Right cardiac atrium (tissue), 5 donors: ENCODE results near the gene TLX3. TPM values are rescaled to one million over a fixed set of nuclear protein-coding genes. Genes with fewer than 3 reads are reported as not detected.

Experiments
- ATAC-seq, 2 donors: fragments of 200-7000 bp; cut with Tn5 transposase; one replicate each; pipeline versions ENCODE4 v1.8.0 to v1.9.1; 2020; ENCODE audit warnings: moderate library complexity in 2 of 2, mild to moderate bottlenecking in 1 of 2
- DNase-seq, 3 donors: peaks; one replicate each; pipeline ENCODE4 v3.0.0-alpha.2; 2020
- H3K27ac ChIP-seq: one replicate; pipeline ENCODE4 v1.5.1; 2013; ENCODE audit warnings: mild to moderate bottlenecking, low read length, control low read depth, moderate library complexity
- H3K27me3 ChIP-seq: one replicate; pipeline ENCODE4 v1.6.1; 2013; ENCODE audit not compliant: control insufficient read depth, insufficient read depth
- H3K4me1 ChIP-seq: one replicate; pipeline ENCODE4 v1.6.1; 2013; ENCODE audit warnings: low read length; ENCODE audit not compliant: control insufficient read depth, insufficient read depth
- H3K4me3 ChIP-seq: one replicate; pipeline ENCODE4 v1.5.1; 2013; ENCODE audit warnings: low read length, control low read depth
- H3K9me3 ChIP-seq: one replicate; pipeline ENCODE4 v1.6.1; 2013; ENCODE audit warnings: low read length; ENCODE audit not compliant: control insufficient read depth
- WGBS: extraction: QIAGEN DNeasy Blood & Tissue Kit; methylation state at CpG from one replicate; pipeline ENCODE4 v1.1.7; 2013; 5-methylcytosine and 5-hydroxymethylcytosine counted together
- intact Hi-C, 4 donors: fragments of 100-400 bp; cut with DNase I; formaldehyde crosslinking; loops; one replicate each; pipeline versions ENCODE4 v1.11.0 to v1.14.0; 2022 to 2023
- long read RNA-seq, 4 donors: library from polyadenylated mRNA; unstranded; transcript quantifications; one replicate each; pipeline ENCODE4 v2.0.0, GENCODE V29; 2020 to 2021
- polyA plus RNA-seq: library from polyadenylated mRNA; stranded (reverse); fragments of 200-250 nt; gene quantifications from one replicate; pipeline ENCODE4 v1.2.3, GENCODE V29; 2013
- total RNA-seq, 4 donors: library from RNA; stranded (reverse); fragmentation: NEBNext Ultra II Directional; extraction: Animal tissue kit (Norgen Biotek cat#: 25700); gene quantifications; one replicate each; pipeline ENCODE4 v1.2.1, GENCODE V29; 2021
- donor health status: healthy with polysubstance abuse.
- donor health status: DM: no; HTN: yes; CAD: no.
- donor health status: DM: no; HTN: no; CAD: no.
- donor health status: DM: no; HTN: yes; CAD: no; lungs with severe emphysema.
- donor health status: DM: yes; HTN: yes; CAD: no.

The TLX3 gene
- total RNA-seq, result not detected
- polyA plus RNA-seq, result not detected
- long read RNA-seq, donor 1, result 0 reads
- long read RNA-seq, donor 2, result 0 reads
- long read RNA-seq, donor 3, result 0 reads
- long read RNA-seq, donor 4, result 0 reads

DNA sequence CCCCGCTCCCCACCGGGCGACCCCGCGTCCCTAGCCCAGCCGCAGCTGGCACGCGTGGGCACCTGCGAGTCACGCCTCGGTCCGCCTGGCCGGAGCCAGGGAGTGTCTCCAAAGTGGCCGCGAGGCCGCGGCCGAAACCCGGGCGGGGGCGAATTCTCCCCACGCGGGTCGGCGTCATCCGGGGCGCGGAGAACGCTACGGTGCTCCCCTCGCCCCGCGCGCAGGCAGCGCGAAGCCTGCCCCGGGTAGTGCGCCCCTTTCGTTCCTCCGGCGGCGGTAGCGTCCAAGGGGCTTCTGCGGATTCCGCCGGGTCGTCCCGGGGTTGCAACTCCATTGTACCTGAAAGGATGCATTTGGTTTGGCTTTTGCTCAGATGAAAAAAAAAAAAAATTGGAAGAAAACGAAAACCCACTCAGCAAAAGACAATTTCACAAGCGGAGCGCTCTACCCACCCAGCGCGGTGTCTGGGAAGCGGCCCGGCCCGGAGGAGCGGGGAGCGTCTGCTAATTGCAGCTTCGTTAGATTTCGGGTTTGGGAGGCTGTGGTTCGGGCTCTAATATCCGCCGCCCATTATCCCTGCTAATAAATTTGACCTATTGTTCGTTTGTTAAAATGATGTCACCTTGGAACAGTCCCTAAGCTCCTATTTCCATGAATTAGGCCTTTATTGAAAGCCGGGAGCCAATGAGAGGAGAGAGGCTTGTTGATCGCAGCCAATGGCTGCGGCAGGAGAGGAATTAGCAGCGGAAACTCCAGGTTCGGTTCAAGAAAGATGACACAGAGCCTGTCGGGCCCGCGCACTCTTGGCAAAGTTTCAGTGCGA, at the start of gene TLX3:
Gene TLX3, plus strand, starts transcription at position 796 of the 823 bp plus-strand sequence. CDS start 118 bp downstream, outside the sequence.
- H3K4me1 ChIP-seq, result peaks cover 3% of the 10 kb centered on the region
- H3K27me3 ChIP-seq, result no peaks in the 10 kb centered on the region
- intact Hi-C loops, result no loop called here
- no peak within 1 kb of the TSS for H3K27ac ChIP-seq
- no peaks in the 10 kb centered on the region for H3K9me3 ChIP-seq
- DNase-seq, result no peak
- ATAC-seq, result no peak
- 5% methylated on average over 73 of the region's 73 CpGs for WGBS
- no peak within 1 kb of the TSS for H3K4me3 ChIP-seq

DNA sequence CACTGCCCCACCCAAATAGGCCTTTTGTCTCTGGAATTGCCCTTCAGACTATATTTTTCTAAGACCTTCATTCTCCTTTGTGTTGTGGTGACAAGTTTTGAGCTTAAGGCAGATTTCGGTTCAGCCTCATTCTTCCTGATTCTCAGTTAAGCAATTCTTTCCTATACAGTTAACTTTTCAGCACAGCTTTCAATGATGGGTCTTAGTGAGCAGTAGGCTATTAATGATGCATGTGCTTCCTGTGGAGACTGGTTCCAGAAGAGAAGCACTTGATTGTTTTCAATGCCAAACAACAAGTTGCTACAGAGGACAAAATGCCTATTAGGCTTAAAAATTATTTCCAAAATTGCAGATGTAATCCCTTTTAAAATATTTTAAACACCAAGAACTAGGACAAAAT, 47.7 kb upstream of the TLX3 start:
- ATAC-seq (no peak), DNase-seq (no peak)
- Histone ChIP-seq H3K27ac (no peak overlapping the region), H3K27me3 (no peaks in the 10 kb centered on the region), H3K9me3 (no peaks in the 10 kb centered on the region), H3K4me3 (no peak overlapping the region), H3K4me1 (no peaks in the 10 kb centered on the region)
- intact Hi-C loops, result no loop called here
- 81% methylated on average over 1 of the region's 1 CpG for WGBS

DNA sequence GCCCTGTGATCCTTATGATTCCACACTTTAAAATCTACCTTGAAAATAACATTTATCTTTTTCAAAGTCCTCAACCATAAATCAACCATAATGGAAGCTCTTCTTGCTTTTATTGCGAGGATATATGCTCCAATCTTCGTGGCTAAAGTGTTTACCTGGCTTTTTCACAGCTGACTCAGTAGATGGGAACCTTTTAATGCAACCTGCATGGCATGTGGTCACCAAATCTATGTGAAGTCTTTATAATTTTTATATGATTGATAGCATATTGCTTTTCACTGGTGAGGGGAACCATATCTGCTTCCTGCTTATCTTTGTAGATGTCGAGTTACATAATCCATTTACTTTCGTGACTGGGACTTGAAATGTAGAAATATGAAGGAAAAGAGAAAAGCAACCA, 47.1 kb upstream of the TLX3 start:
- no peaks in the 10 kb centered on the region for H3K4me1 ChIP-seq
- 90% methylated on average over 4 of the region's 4 CpGs for WGBS
- DNase-seq, result no peak

DNA sequence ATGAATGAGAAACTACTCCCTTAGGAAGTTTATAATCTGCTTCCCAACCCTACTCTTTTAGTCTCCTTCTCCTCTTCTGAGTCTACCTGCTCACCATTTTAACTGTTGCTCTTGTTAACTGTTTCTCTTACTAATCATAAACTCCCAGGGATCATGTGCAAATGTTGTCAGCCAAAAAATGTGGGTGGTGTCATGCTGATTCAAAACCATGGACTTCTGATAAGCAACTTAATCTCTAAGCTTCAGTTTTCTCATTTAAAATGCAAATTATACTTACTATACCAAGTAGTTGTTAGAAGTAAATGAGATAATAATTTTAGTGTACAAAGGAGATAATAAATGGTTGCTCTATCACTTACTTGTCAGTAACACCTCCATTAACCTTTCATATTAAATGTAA, 45.9 kb upstream of the TLX3 start:
- Histone ChIP-seq H3K4me1 (no peaks in the 10 kb centered on the region), H3K4me3 (no peak overlapping the region), H3K27me3 (no peaks in the 10 kb centered on the region), H3K27ac (no peak overlapping the region), H3K9me3 (no peaks in the 10 kb centered on the region)
- intact Hi-C loops, result no loop called here
- DNase-seq, result no peak
- no peak for ATAC-seq

More for the DNA sequence above, 47.1 kb upstream of the TLX3 start:
- Histone ChIP-seq H3K27me3 (no peaks in the 10 kb centered on the region), H3K9me3 (no peaks in the 10 kb centered on the region), H3K27ac (no peak overlapping the region), H3K4me3 (no peak overlapping the region)
- intact Hi-C loops, result no loop called here
- no peak for ATAC-seq

DNA sequence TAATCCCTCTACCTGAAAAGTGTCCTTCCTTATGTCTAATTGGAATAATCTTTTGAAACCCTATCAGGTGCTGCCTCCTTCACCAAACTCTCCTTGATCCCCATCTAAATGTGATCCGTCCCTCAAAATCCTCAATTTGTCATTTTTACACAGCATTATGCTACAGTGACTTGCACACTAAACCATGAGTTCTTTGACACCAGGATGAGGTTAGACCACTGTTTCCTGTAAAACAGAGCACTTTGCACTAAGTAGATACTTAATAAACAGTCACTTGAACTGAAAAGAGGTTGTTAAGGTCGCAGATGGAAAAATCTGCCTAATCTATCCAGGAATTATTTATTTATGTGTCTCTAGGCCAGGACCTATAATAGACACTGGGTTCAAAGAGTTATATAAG, 44.2 kb upstream of the TLX3 start:
- intact Hi-C loops, result no loop called here
- no peak overlapping the region for H3K27ac ChIP-seq

DNA sequence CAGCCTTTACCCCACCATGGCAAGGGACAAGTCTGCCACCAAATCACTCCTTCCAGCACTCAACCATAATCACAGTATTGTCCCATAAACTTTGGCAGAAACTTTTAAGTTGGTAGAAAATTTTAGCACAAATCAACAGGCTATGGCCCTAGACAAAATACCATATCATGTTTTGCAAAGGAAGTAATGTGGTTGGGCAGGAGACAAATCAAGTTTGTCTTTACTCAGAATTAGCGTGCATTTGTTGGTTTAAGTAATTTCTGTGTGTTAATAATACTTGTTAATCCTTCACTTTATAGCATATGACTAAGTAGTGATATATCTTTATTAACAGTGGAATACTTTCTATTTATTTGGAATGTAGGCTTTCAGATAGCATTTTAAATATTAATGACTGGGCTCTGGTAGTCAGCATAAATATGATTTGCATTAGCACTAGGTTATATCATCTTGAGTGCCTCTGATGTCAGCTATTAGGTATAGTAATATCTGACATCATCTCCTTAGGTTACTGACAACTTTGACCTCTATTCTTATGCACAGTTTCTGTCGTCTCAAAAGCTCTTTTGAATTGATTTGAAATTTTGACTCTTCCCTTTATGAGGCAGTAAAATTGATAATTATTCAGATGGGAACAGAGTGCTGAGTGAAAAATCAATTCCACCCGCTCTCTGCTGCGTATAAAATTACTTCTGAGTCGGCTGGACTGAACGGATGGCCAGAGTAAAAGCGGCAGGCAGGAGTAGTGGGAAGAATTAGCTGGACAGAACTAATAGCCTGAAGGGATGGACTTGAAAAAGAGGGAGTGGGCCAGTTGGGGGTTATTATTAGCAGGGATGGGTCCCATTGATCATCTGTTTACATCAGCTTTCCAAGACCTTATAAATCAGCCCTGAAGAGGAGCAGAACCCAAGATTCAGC, 40.1 kb upstream of the TLX3 start:
- intact Hi-C loops, result no loop called here
- H3K9me3 ChIP-seq, result no peaks in the 10 kb centered on the region
- no peaks in the 10 kb centered on the region for H3K27me3 ChIP-seq
- no peak overlapping the region for H3K27ac ChIP-seq
- ATAC-seq (no peak), DNase-seq (no peak)
- H3K4me1 ChIP-seq, result no peaks in the 10 kb centered on the region
- WGBS, result 82% methylated on average over 7 of the region's 7 CpGs
- no peak overlapping the region for H3K4me3 ChIP-seq

More for the DNA sequence above, 44.2 kb upstream of the TLX3 start:
- Histone ChIP-seq H3K27me3 (no peaks in the 10 kb centered on the region), H3K4me3 (no peak overlapping the region), H3K9me3 (no peaks in the 10 kb centered on the region), H3K4me1 (no peaks in the 10 kb centered on the region)
- DNase-seq, result no peak
- no peak for ATAC-seq
- WGBS, result 87% methylated on average over 2 of the region's 2 CpGs

DNA sequence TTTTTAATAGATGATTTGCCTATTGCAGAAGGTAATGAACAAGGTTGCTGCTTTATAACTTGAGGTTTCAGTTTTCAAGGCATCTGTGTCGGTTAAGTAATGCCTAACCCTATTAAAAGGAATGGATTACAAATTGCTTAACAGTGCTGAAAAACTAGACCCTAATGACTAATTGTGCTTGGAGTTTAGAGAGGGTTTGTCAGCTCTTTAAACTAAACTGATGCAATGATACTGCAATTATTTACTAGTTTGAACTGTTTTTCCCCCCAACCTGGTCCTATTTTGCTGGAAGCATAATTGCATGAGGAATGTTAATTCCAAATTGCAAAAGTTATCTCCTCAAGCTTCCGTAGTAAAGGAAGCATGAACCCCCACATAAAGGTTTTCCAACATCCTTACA, 39.3 kb upstream of the TLX3 start:
- ATAC-seq, result no peak

DNA sequence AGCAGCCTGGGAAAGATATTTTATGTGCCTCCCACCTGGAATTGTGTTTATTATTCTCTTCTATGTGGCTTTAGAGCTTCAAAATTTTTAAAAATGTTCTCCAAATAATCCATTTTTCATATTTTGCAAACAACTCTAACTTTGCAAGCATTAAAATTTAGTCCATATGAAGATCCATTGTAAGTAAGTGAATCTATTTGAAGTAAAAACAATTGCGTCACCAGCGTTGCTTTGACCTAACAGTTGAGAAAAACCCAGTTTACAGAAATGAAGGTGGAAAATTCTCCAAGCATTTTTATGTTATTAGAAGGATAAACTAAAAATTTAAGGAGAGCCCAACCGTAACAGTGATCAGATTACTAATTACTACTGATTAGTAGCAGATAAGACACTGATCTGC, 38.9 kb upstream of the TLX3 start:
- DNase-seq (no peak), ATAC-seq (no peak)
- intact Hi-C loops, result no loop called here
- H3K4me3 ChIP-seq, result no peak overlapping the region
- H3K4me1 ChIP-seq, result no peaks in the 10 kb centered on the region
- WGBS, result 92% methylated on average over 3 of the region's 3 CpGs
- H3K9me3 ChIP-seq, result no peaks in the 10 kb centered on the region
- no peaks in the 10 kb centered on the region for H3K27me3 ChIP-seq
- H3K27ac ChIP-seq, result no peak overlapping the region

More for the DNA sequence above, 39.3 kb upstream of the TLX3 start:
- H3K27ac ChIP-seq, result no peak overlapping the region
- intact Hi-C loops, result no loop called here
- 83% methylated on average over 2 of the region's 2 CpGs for WGBS
- no peaks in the 10 kb centered on the region for H3K27me3 ChIP-seq
- H3K4me1 ChIP-seq, result no peaks in the 10 kb centered on the region
- DNase-seq, result no peak
- H3K4me3 ChIP-seq, result no peak overlapping the region
- H3K9me3 ChIP-seq, result no peaks in the 10 kb centered on the region

DNA sequence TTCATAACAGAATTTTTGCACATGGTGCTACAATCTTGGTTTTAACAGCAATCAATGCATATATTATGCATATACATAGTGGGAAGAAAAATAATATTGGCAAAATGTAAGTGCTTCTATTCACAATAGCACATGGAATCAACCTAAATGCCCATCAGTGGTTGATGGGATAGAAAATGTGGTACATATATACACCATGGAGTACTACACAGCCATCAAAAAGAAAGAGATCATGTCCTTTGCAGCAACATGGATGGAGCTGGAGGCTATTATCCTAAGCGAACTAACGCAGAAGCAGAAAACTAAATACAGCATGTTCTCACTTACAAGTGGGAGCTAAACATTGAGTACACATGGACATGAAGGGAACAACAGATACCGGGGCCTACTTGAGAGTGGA, 37.2 kb upstream of the TLX3 start:
- Histone ChIP-seq H3K27me3 (no peaks in the 10 kb centered on the region), H3K9me3 (no peaks in the 10 kb centered on the region), H3K4me1 (no peaks in the 10 kb centered on the region), H3K4me3 (no peak overlapping the region), H3K27ac (no peak overlapping the region)
- no peak for DNase-seq
- intact Hi-C loops, result no loop called here
- 99% methylated on average over 3 of the region's 3 CpGs for WGBS
- no peak for ATAC-seq

DNA sequence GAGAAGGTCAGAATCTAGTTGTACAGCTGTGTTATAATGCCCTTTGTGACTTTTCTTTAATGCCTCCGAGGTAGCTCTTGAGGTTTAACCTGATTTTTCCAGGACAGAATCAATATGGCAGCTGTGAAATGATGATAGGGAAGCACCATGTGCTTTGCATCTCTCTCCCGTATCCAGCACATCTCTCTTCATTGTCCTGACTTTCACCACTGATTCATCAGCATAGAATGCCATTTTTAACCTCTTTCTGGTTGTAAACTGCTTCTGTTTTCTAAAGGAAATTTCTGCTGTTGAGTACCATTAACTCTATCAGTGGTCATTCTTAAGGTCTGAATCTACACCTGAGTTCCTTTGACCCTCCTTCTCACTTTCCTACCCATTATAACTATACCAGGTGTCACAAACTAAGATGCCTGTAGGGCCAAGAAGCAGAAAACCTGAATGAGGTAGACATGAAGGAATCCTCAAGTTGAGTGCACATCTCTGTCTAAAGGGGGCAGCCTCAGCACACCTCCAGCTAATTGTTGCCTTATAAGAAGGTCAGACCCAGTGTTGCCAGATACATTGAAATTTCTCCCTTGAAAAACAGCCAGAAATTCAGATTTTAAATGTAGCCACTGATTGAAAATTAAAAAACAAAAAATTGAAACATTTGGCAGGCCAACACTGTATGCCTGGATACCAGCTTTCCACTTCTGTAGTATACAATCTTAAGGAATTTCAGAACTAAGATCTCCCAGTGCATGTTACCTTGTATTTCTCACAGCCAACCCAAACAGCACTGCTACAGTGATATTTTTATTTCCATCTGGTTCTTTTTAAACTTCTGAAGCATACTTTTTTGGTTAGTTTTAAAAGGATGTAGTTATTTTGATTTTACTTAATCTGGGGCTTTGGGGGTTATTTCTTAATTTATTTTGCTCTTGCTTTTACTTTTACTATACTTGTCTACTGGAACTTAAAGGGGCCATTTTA, 35.8 kb upstream of the TLX3 start:
- no peak overlapping the region for H3K4me3 ChIP-seq
- no peak for DNase-seq
- H3K9me3 ChIP-seq, result no peaks in the 10 kb centered on the region
- H3K4me1 ChIP-seq, result no peaks in the 10 kb centered on the region
- ATAC-seq, result no peak
- no peaks in the 10 kb centered on the region for H3K27me3 ChIP-seq
- 90% methylated on average over 2 of the region's 2 CpGs for WGBS
- no peak overlapping the region for H3K27ac ChIP-seq
- intact Hi-C loops, result no loop called here
